Testis (tissue), 3 donors: Measurements from ENCODE around the gene SVEP1. TPM values are rescaled to one million over a fixed set of nuclear protein-coding genes. Genes with fewer than 3 reads are reported as not detected.
"Not testable (repeated sequence)": the region's sequence is repeated elsewhere in the genome, so short reads cannot be mapped to it uniquely, and the experiment has no call there.

Experiments
- DNase-seq: peaks from one replicate; pipeline ENCODE4 v3.0.0-alpha.2; 2019
- H3K27ac ChIP-seq, 2 donors: fragments of 200-600 bp; sonication (generic); one replicate each; pipeline ENCODE4 v1.5.1; 2019
- H3K27me3 ChIP-seq: fragments of 200-600 bp; sonication (generic); one replicate; pipeline ENCODE4 v1.5.1; 2019
- H3K36me3 ChIP-seq: fragments of 200-600 bp; sonication (generic); one replicate; pipeline ENCODE4 v1.5.1; 2017; ENCODE audit warnings: low read depth; ENCODE audit errors: missing control alignments
- H3K4me1 ChIP-seq: fragments of 200-600 bp; sonication (generic); one replicate; pipeline ENCODE4 v1.5.1; 2019
- H3K4me3 ChIP-seq, 2 donors: fragments of 200-600 bp; sonication (generic); one replicate each; pipeline ENCODE4 v1.5.1; 2017 to 2019
- H3K9me3 ChIP-seq: fragments of 200-600 bp; sonication (generic); one replicate; pipeline ENCODE4 v1.5.1; 2017
- POLR2A ChIP-seq: fragments of 450-650 bp; IDR thresholded peaks from one replicate; pipeline ENCODE4 v1.6.1; 2017; ENCODE audit warnings: antibody characterized with exemption, mild to moderate bottlenecking, moderate library complexity
- WGBS, 2 donors: methylation state at CpG; one replicate each; pipeline ENCODE4 v1.1.5; 2018; 5-methylcytosine and 5-hydroxymethylcytosine counted together
- intact Hi-C: fragments of 100-400 bp; cut with DNase I; formaldehyde crosslinking; loops from one replicate; pipeline ENCODE4 v1.15.1; 2023; ENCODE audit warnings: low total_unique reads
- polyA plus RNA-seq: library from polyadenylated mRNA; stranded (reverse); fragments of 350-450 nt; fragmentation: Illumina TruSeq; extraction: RNeasy Lipid Tissue Mini Kit (QIAGEN cat#74804); gene quantifications from one replicate; pipeline ENCODE4 v1.2.3, GENCODE V29; 2014; ENCODE audit warnings: low read depth, low replicate concordance; ENCODE audit not compliant: insufficient read depth
- total RNA-seq, 2 donors: library from RNA; depleted of rRNA; stranded (reverse); fragments of >200 nt; gene quantifications; one replicate each; pipeline ENCODE4 v1.2.3, GENCODE V29; 2016
- TF ChIP-seq, protein P1 (sequence below), 3 experiments: fragments of 450-650 bp in 2 of 3; fragments of 200-600 bp in 1 of 3; sonication (generic) in 1 of 3; IDR thresholded peaks; one replicate each; pipeline ENCODE4 v1.5.1; 2016 to 2019; ENCODE audit warnings: antibody characterized with exemption in 3 of 3, mild to moderate bottlenecking in 2 of 3, moderate library complexity in 1 of 3

Gene SVEP1
- total and polyA plus RNA-seq, 3 donors from 2014 or later, result 4.6 to 7.9 (median 6.9) TPM

DNA sequence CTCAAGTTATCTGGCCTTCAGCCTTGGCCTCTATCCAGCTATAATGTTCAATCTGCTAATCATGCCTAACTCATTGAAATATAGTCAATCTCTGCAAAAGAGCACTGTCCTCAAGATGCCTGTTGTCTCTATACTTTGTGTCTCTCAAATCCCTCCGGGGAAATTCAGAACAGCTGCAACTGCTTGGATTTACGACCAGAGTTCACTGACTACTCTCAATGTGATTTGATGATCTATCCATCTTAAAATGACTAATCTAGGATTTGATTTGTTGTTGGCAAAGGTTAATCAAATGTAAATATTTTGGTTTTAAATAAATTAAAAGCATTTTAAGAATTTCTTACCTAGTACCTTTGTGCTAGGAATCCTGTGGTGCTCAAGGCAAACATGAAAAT lies 40.9 kb downstream of the SVEP1 start:
- 64 to 73% methylated on average over 2 of the region's 2 CpGs for WGBS, 2 donors
- no peaks in the 10 kb centered on the region for H3K36me3 ChIP-seq
- H3K27ac ChIP-seq, result no peak overlapping the region
- no peak for TF ChIP-seq POLR2A
- TF ChIP-seq, protein P1, sequence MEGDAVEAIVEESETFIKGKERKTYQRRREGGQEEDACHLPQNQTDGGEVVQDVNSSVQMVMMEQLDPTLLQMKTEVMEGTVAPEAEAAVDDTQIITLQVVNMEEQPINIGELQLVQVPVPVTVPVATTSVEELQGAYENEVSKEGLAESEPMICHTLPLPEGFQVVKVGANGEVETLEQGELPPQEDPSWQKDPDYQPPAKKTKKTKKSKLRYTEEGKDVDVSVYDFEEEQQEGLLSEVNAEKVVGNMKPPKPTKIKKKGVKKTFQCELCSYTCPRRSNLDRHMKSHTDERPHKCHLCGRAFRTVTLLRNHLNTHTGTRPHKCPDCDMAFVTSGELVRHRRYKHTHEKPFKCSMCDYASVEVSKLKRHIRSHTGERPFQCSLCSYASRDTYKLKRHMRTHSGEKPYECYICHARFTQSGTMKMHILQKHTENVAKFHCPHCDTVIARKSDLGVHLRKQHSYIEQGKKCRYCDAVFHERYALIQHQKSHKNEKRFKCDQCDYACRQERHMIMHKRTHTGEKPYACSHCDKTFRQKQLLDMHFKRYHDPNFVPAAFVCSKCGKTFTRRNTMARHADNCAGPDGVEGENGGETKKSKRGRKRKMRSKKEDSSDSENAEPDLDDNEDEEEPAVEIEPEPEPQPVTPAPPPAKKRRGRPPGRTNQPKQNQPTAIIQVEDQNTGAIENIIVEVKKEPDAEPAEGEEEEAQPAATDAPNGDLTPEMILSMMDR (IDR thresholded peaks at IDR 0.05), result no peak
- DNase-seq, result no peak
- H3K9me3 ChIP-seq, result no peaks in the 10 kb centered on the region
- no peaks in the 10 kb centered on the region for H3K27me3 ChIP-seq
- intact Hi-C loops, result no loop called here
- H3K4me3 ChIP-seq, result no peak overlapping the region
- no peaks in the 10 kb centered on the region for H3K4me1 ChIP-seq

DNA sequence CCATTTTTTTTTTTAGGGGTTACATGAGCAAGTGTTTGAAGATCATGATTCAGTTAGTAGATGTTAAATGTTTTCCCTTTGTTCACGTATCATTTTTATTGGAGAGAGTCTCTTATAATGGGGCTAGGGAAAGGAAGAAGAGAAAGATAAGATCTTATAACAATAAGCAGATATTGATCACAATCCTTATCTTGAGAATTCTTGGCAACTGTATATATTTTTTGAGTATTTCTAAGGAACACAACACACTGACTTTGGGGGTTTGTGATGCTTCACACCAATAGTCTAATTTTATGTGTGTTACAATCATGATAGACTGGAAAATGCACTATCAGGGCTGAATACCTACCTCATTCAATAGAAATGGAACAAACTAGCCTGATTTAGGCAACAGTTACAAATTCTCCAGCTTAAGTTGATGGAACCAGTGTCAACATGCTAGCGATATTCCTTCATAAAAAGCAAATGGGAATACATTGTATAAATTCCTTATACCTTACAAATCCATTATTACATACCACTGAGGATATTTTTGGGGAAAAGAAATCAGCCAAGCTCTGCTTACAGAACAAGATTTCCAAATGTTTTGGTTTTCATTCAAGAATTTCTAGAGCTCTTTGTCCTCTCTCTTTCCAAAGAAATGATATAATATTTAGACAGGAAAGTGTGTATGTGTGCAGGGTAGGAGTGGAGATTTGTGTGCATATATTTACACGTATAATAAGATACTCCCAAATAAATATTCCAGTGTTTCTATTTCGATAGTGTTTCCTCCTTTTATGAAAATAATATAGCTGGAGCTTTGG lies 41.5 kb downstream of the SVEP1 start:
- DNase-seq, result no peak
- Histone ChIP-seq H3K36me3 (no peaks in the 10 kb centered on the region), H3K27ac (no peak overlapping the region), H3K4me1 (no peaks in the 10 kb centered on the region), H3K9me3 (no peaks in the 10 kb centered on the region), H3K4me3 (no peak overlapping the region), H3K27me3 (no peaks in the 10 kb centered on the region)
- 27 to 33% methylated on average over 4 of the region's 4 CpGs for whole genome bisulfite sequencing, 2 donors
- TF ChIP-seq, protein P1 (IDR thresholded peaks at IDR 0.05), result no peak
- no peak for TF ChIP-seq POLR2A
- intact Hi-C loops, result no loop called here

DNA sequence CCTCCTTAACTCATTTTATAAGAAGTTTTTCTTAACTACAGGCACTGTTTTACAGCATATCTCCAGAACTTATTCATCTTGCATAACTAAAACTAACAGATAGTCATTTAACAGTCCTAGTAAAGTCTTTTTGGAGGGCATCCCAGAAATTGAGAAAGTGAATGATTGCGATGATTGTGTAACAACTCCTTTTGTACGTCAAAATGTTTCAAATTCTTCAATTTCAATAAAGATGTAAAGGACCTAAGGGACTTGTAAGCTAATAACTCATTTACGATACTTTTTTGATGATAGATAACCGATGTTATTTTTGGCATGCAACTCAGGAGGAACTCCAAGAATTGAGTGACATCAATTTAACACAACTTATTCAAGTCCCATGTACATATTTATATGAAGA lies 42.7 kb downstream of the SVEP1 start:
- no peak overlapping the region for H3K4me3 ChIP-seq
- no peaks in the 10 kb centered on the region for H3K4me1 ChIP-seq
- DNase-seq, result no peak
- no peaks in the 10 kb centered on the region for H3K36me3 ChIP-seq
- intact Hi-C loops, result no loop called here
- no peak overlapping the region for H3K27ac ChIP-seq
- no peaks in the 10 kb centered on the region for H3K9me3 ChIP-seq
- no peak for TF ChIP-seq POLR2A
- TF ChIP-seq, protein P1 (IDR thresholded peaks at IDR 0.05), result no peak
- no peaks in the 10 kb centered on the region for H3K27me3 ChIP-seq
- WGBS, 2 donors, result 74 to 75% methylated on average over 4 of the region's 4 CpGs

DNA sequence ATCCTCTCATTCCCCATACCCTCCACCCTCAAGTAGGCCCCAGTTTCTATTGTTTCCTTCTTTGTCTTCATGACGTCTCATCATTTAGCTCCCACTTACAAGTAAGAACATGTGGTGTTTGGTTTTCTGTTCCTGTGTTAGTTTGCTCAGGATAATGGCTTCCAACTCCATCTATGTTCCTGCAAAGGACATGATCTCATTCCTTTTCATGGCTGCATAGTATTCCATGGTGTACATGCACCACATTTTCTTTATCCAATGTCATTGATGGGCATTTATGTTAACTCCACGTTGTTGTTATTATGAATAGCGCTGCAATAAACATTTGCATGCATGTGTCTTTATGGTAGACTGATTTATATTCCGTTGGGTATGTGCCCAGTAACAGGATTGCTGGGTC lies 45.4 kb downstream of the SVEP1 start:
- H3K36me3 ChIP-seq, H3K9me3 ChIP-seq, H3K4me1 ChIP-seq, intact Hi-C loops, H3K4me3 ChIP-seq, DNase-seq, H3K27ac ChIP-seq, H3K27me3 ChIP-seq: not testable (repeated sequence)
- WGBS, 2 donors, result 90 to 93% methylated on average over 4 of the region's 4 CpGs

DNA sequence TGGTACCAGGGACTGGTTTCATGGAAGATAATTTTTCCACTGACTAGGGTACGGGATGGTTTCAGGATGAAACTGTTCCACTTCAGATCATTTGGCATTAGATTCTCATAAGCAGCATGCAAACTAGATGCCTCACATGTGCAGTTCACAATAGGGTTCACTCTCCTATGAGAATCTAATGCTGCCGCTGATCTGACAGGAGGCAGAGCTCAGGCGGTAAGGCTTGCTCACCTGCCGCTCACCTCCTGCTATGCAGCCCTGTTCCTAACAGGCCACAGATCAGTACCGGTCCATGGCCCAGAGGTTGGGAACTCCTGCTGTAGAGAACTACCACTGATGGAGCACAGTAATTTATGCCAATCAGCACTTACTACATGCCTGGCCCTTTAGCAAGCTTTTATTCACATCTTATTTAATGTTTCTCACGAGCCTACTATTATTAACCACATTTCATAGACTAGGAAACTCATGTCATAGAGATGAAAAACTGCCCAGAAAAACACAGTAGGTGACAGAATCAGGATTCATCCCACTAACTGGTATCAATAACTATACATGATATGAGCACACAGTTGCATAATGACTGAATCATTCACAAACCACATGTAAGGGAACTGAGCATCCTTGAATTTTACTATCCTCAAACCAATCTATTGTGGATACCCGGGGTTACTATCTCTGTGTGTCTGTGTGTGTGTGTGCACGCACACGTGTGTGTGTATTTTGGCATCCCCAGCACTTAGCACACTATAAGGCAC lies 46.5 kb downstream of the SVEP1 start:
- Histone ChIP-seq H3K36me3 (no peaks in the 10 kb centered on the region), H3K27ac (no peak overlapping the region), H3K4me3 (no peak overlapping the region), H3K27me3 (no peaks in the 10 kb centered on the region), H3K9me3 (no peaks in the 10 kb centered on the region), H3K4me1 (no peaks in the 10 kb centered on the region)
- no peak for DNase-seq
- no peak for TF ChIP-seq POLR2A
- TF ChIP-seq, protein P1 (IDR thresholded peaks at IDR 0.05), result no peak
- WGBS, 2 donors, result 73 to 83% methylated on average over 7 to 9 of the region's 9 CpGs
- intact Hi-C loops, result no loop called here
